Measurements from ENCODE around the gene ENO1.

- TF ChIP-seq, protein P1, sequence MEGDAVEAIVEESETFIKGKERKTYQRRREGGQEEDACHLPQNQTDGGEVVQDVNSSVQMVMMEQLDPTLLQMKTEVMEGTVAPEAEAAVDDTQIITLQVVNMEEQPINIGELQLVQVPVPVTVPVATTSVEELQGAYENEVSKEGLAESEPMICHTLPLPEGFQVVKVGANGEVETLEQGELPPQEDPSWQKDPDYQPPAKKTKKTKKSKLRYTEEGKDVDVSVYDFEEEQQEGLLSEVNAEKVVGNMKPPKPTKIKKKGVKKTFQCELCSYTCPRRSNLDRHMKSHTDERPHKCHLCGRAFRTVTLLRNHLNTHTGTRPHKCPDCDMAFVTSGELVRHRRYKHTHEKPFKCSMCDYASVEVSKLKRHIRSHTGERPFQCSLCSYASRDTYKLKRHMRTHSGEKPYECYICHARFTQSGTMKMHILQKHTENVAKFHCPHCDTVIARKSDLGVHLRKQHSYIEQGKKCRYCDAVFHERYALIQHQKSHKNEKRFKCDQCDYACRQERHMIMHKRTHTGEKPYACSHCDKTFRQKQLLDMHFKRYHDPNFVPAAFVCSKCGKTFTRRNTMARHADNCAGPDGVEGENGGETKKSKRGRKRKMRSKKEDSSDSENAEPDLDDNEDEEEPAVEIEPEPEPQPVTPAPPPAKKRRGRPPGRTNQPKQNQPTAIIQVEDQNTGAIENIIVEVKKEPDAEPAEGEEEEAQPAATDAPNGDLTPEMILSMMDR (IDR thresholded peaks at IDR 0.05; ENCODE audit: insufficient read depth, low read depth, low read length): no peak
- no peak for TF ChIP-seq EZH2 (IDR thresholded peaks at IDR 0.05; ENCODE audit: insufficient read depth, low read length)
Measured at GRCh38 chr1:8878448-8878697, at the start of gene ENO1.

Data from astrocyte (in vitro differentiated cells and primary cell).